ACHN (cell line): Measurements from ENCODE around the gene CAVIN4.

Source experiments
- DNase-seq: peaks from one replicate; pipeline ENCODE4 v3.0.0-alpha.2; 2015
- in situ Hi-C: cut with HindIII; loops from 2 replicates; pipeline ENCODE4 v1.10.0; 2017; ENCODE audit warnings: low sequenced_read_pairs, low pct_ligation_motif_present, low pct_unique_long_range_greater_than_20kb

Gene CAVIN4

GRCh38 chr9:100586093-100586492 is 8.2 kb downstream of the CAVIN4 start:
- DNase-seq, result no peak
- in situ Hi-C loops, result no loop called here

- no peak for DNase-seq
- in situ Hi-C loops, result no loop called here
Observed at GRCh38 chr9:100587375-100587774, 9.5 kb downstream of the CAVIN4 start.

- in situ Hi-C loops, result no loop called here
- DNase-seq, result no peak
Observed at GRCh38 chr9:100589582-100589981, 11.7 kb downstream of the CAVIN4 start.

- in situ Hi-C loops, result no loop called here
- no peak for DNase-seq
Observed at GRCh38 chr9:100590481-100590880, 12.6 kb downstream of the CAVIN4 start.

GRCh38 chr9:100591139-100591538 is 13.3 kb downstream of the CAVIN4 start:
- DNase-seq, result no peak
- in situ Hi-C loops, result no loop called here

GRCh38 chr9:100591639-100592412 is 13.9 kb downstream of the CAVIN4 start:
- in situ Hi-C loops, result no loop called here
- DNase-seq, result no peak

GRCh38 chr9:100595391-100596199 is 17.7 kb downstream of the CAVIN4 start:
- in situ Hi-C loops, result no loop called here
- peak; percentile 67 for DNase-seq

- in situ Hi-C loops, result no loop called here
Observed at GRCh38 chr9:100597236-100597635, 19.4 kb downstream of the CAVIN4 start.

GRCh38 chr9:100598641-100599145 is 20.8 kb downstream of the CAVIN4 start:
- in situ Hi-C loops, result no loop called here
- DNase-seq, result peak; percentile 80

More at GRCh38 chr9:100597236-100597635, 19.4 kb downstream of the CAVIN4 start:
- no peak for DNase-seq

- in situ Hi-C loops, result no loop called here
- DNase-seq, result no peak
Observed at GRCh38 chr9:100600521-100601079, 22.7 kb downstream of the CAVIN4 start.

- in situ Hi-C loops, result no loop called here
- DNase-seq, result peak; percentile 72
Observed at GRCh38 chr9:100601216-100601615, 23.3 kb downstream of the CAVIN4 start.

- in situ Hi-C loops, result no loop called here
- peak; percentile 62 for DNase-seq
Observed at GRCh38 chr9:100602342-100602801, 24.5 kb downstream of the CAVIN4 start.

- no peak for DNase-seq
- in situ Hi-C loops, result no loop called here
Observed at GRCh38 chr9:100605405-100605804, 27.5 kb downstream of the CAVIN4 start.

- in situ Hi-C loops, result no loop called here
- no peak for DNase-seq
Observed at GRCh38 chr9:100619194-100619593, 41.3 kb downstream of the CAVIN4 start.

GRCh38 chr9:100619665-100620064 is 41.8 kb downstream of the CAVIN4 start:
- no peak for DNase-seq
- in situ Hi-C loops, result no loop called here

- in situ Hi-C loops, result no loop called here
- no peak for DNase-seq
Observed at GRCh38 chr9:100623969-100624368, 46.1 kb downstream of the CAVIN4 start.

GRCh38 chr9:100626949-100627348 is 49.1 kb downstream of the CAVIN4 start:
- no peak for DNase-seq
- in situ Hi-C loops, result no loop called here

GRCh38 chr9:100637787-100638186 is 59.9 kb downstream of the CAVIN4 start:
- in situ Hi-C loops, result no loop called here
- DNase-seq, result no peak
